HEK293T (cell line): ENCODE data around the gene ERG.

ENCODE experiments used
- CTCF ChIA-PET: fragments of 350-600 bp; formaldehyde crosslinking; extraction: SDS; loops from one replicate; lab custom pipeline; 2021; ENCODE audit warnings: antibody characterized with exemption, inconsistent platforms; lab: Yijun Ruan, JAX
- POLR2A ChIA-PET: fragments of 350-600 bp; formaldehyde crosslinking; extraction: SDS; loops from one replicate; lab custom pipeline; 2020; ENCODE audit warnings: antibody characterized with exemption, inconsistent platforms; lab: Yijun Ruan, JAX
- DNase-seq: peaks from one replicate; pipeline ENCODE4 v3.0.0; 2012; ENCODE audit warnings: mixed read lengths; ENCODE audit errors: extremely low spot score
- ARNT ChIP-seq: fragments of 450-650 bp; IDR thresholded peaks from 2 replicates; pipeline ENCODE4 v1.6.1; 2017; ENCODE audit warnings: mild to moderate bottlenecking
- BHLHE40 ChIP-seq: fragments of 450-650 bp; IDR thresholded peaks from 2 replicates; pipeline ENCODE4 v1.6.1; 2016; ENCODE audit warnings: mild to moderate bottlenecking, moderate library complexity, borderline replicate concordance
- CTBP1 ChIP-seq: fragments of 450-650 bp; IDR thresholded peaks from 2 replicates; pipeline ENCODE4 v1.6.1; 2016; ENCODE audit warnings: borderline replicate concordance
- ELF4 ChIP-seq: fragments of 450-650 bp; IDR thresholded peaks from 2 replicates; pipeline ENCODE4 v1.6.1; 2017; ENCODE audit warnings: antibody characterized with exemption
- FOXA1 ChIP-seq: fragments of 450-650 bp; IDR thresholded peaks from 2 replicates; pipeline ENCODE4 v1.6.1; 2016; ENCODE audit warnings: mild to moderate bottlenecking
- FOXK2 ChIP-seq: fragments of 450-650 bp; IDR thresholded peaks from 2 replicates; pipeline ENCODE4 v1.6.1; 2016; ENCODE audit warnings: mild to moderate bottlenecking
- FOXM1 ChIP-seq: fragments of 450-650 bp; IDR thresholded peaks from 2 replicates; pipeline ENCODE4 v1.6.1; 2017; ENCODE audit warnings: mild to moderate bottlenecking, borderline replicate concordance
- HDGF ChIP-seq: fragments of 450-650 bp; IDR thresholded peaks from 2 replicates; pipeline ENCODE4 v1.6.1; 2017; ENCODE audit warnings: antibody characterized with exemption, borderline replicate concordance
- L3MBTL2 ChIP-seq: fragments of 450-650 bp; conservative IDR thresholded peaks from 2 replicates; pipeline ENCODE4 v1.6.1; 2016; ENCODE audit warnings: mild to moderate bottlenecking
- LEF1 ChIP-seq: fragments of 450-650 bp; IDR thresholded peaks from 2 replicates; pipeline ENCODE4 v1.6.1; 2017; ENCODE audit warnings: mild to moderate bottlenecking, borderline replicate concordance
- NFRKB ChIP-seq: fragments of 450-650 bp; IDR thresholded peaks from 2 replicates; pipeline ENCODE4 v1.6.1; 2016; ENCODE audit warnings: mild to moderate bottlenecking, moderate library complexity
- SP1 ChIP-seq: fragments of 450-650 bp; IDR thresholded peaks from 2 replicates; pipeline ENCODE4 v1.6.1; 2017
- SUZ12 ChIP-seq: fragments of 450-650 bp; IDR thresholded peaks from 2 replicates; pipeline ENCODE4 v1.6.1; 2016; ENCODE audit warnings: mild to moderate bottlenecking
- TARDBP ChIP-seq: fragments of 450-650 bp; IDR thresholded peaks from 2 replicates; pipeline ENCODE4 v1.6.1; 2016
- ZNF384 ChIP-seq: fragments of 450-650 bp; IDR thresholded peaks from 2 replicates; pipeline ENCODE4 v1.6.1; 2016
- TF ChIP-seq, protein P1 (sequence below): fragments of 450-650 bp; IDR thresholded peaks from 2 replicates; pipeline ENCODE4 v1.6.1; 2016

Gene ERG

DNA sequence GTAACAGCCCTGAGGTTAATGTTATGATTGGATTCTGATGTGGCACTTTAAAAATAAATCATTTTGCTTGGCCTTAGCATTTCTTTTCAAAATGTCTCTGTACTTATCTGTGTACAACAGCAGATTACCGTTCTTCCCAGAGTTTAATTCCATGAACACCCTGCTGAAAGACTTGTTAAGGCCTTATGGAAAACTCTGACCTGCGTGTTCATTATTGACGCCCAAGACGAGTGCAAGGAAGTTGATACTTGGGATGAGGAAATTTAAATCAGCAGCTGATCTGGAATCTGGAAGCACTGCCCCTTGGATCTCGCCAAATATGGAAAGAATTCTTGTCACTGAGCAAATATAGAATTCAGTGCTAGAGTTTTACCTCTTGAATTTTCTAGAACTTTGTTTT lies 6.7 kb downstream of the ERG start:
- CTCF ChIA-PET = no interaction called here
- DNase-seq = no peak
- TF ChIP-seq SUZ12 (no peak), BHLHE40 (no peak), ELF4 (no peak), LEF1 (no peak), CTBP1 (no peak), SP1 (no peak), NFRKB (no peak), TARDBP (no peak), L3MBTL2 (no peak), ZNF384 (no peak), FOXM1 (no peak), FOXK2 (no peak), HDGF (no peak), FOXA1 (no peak), ARNT (no peak)
- TF ChIP-seq, protein P1, sequence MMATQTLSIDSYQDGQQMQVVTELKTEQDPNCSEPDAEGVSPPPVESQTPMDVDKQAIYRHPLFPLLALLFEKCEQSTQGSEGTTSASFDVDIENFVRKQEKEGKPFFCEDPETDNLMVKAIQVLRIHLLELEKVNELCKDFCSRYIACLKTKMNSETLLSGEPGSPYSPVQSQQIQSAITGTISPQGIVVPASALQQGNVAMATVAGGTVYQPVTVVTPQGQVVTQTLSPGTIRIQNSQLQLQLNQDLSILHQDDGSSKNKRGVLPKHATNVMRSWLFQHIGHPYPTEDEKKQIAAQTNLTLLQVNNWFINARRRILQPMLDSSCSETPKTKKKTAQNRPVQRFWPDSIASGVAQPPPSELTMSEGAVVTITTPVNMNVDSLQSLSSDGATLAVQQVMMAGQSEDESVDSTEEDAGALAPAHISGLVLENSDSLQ = no peak
- POLR2A ChIA-PET = no interaction called here

DNA sequence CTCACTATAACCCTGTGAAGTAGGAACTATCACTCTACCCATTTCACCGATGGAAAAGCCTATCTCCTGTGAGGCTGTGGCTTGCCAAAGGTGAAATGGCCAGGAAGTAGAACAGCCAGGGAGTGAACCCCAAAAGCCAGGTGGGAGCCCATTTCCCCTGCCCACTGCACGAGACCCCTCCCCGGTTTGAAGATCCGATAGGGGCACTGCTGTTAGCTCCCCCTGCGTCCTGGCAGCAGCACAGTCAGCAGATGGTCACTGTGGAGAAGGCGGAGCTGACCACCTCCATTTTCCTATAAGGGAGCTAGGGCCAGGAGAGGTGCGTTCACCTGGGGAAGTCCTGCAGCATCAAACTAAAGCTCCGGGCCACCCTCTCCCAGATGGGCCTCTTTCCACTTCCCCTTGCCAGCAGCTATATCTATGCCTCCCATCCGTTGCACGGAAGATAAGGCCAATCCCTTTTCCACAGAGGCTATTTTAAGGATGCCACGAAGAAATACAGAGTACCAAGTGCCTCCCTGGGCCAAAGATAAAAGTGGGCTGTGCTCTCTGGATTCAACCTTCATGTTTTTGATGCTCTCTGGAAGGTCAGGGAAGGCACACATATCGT lies 7.8 kb downstream of the ERG start:
- DNase-seq = no peak
- ChIA-PET POLR2A (no interaction called here), CTCF (no interaction called here)
- TF ChIP-seq SP1 = no peak
- TF ChIP-seq HDGF = no peak

DNA sequence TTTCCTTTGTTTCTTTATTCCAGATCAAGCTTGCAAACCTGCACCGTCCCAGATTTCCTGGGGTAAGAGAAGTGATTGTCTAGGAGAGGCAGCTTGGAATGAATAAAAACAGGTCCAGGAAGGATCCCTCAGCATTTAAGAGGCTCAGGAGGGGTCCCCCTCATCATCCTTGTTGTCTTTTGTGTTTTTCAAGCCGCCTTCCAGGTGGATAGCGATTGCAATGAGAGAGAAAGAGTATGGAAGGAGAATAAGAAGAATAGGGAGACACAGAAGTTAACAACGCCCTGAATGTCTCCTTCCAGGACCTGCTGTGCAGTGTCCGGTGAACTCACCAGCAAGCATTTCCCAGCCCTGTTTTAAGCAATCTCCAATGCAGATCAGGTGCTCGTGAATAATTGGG lies 8.5 kb downstream of the ERG start:
- ChIA-PET POLR2A (no interaction called here), CTCF (no interaction called here)
- no peak for DNase-seq
- TF ChIP-seq NFRKB = no peak
- TF ChIP-seq FOXA1 = no peak
- TF ChIP-seq BHLHE40 = no peak
- no peak for TF ChIP-seq L3MBTL2
- TF ChIP-seq ARNT = no peak
- no peak for TF ChIP-seq ZNF384
- TF ChIP-seq FOXM1 = no peak

- no peak for DNase-seq
- ChIA-PET POLR2A (no interaction called here), CTCF (no interaction called here)
- TF ChIP-seq L3MBTL2 (no peak), CTBP1 (no peak), ELF4 (no peak), FOXK2 (no peak), SP1 (no peak), HDGF (no peak), LEF1 (no peak), ARNT (no peak), BHLHE40 (no peak), TARDBP (no peak), FOXA1 (no peak), NFRKB (no peak), FOXM1 (no peak), SUZ12 (no peak), ZNF384 (no peak)
- TF ChIP-seq, protein P1 = no peak
These were observed 9.0 kb downstream of the ERG start for GRCh38 chr21:38489271-38489652.

GRCh38 chr21:38488640-38489270 lies 9.5 kb downstream of the ERG start:
- TF ChIP-seq LEF1 = no peak
- no peak for TF ChIP-seq SP1
- TF ChIP-seq FOXM1 = no peak
- TF ChIP-seq BHLHE40 = no peak
- TF ChIP-seq CTBP1 = no peak
- no peak for TF ChIP-seq L3MBTL2
- no peak for TF ChIP-seq HDGF
- TF ChIP-seq FOXK2 = no peak
- CTCF ChIA-PET = no interaction called here
- no peak for DNase-seq
- POLR2A ChIA-PET = no interaction called here

DNA sequence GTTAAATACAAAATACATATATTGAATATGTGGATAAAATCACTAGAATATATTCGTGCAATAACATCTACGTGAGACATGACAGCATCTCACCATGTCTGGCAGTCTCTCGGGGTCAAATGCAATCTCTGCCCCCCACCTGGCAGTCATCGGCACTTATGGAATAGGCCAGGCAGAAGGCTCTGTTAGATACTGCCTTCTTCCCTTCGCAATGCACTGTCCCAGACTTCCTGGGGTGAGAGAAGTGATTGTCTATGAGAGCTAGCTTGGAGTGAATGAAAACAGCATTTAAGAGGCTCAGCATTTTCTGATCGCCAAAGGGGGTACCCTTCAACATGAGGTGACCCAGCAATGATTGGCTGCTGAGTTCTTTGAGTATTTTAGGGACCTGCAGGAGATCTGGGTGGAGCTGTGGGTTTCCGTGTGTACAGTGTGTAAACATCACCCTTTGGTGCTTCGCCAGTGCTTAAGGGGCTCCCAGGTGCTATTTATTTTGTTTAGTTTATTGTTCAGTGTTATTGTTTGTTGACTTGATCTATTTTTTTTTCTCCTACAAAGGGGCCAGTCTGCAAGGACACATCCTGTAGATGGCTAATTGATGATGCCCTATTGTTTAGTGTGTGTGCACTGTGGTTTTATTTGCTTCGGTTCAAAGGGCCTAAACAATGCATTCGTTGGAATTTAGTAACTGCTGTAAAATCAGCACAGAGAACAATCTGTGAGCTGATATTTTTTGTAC lies 10.2 kb downstream of the ERG start:
- TF ChIP-seq SUZ12 (no peak), NFRKB (no peak), SP1 (no peak), LEF1 (no peak), L3MBTL2 (no peak), ARNT (no peak), TARDBP (no peak), ZNF384 (no peak), ELF4 (no peak), CTBP1 (no peak), FOXA1 (no peak)
- TF ChIP-seq, protein P1 = no peak
- POLR2A ChIA-PET = no interaction called here
- CTCF ChIA-PET = no interaction called here
- no peak for DNase-seq
